Muscle layer of colon (tissue), 2 donors: ENCODE measurements around the gene TSPAN16.

ENCODE experiments used
- H3K27ac ChIP-seq: one replicate; pipeline ENCODE4 v1.7.0; 2013; ENCODE audit warnings: low read depth, mild to moderate bottlenecking, low read length, moderate library complexity
- H3K27me3 ChIP-seq, 2 donors: one replicate each; pipeline ENCODE4 v1.7.0; 2013; ENCODE audit warnings: low read length in 2 of 2, mild to moderate bottlenecking in 2 of 2; ENCODE audit not compliant: insufficient read depth in 2 of 2, control insufficient read depth in 1 of 2
- H3K36me3 ChIP-seq: one replicate; pipeline ENCODE4 v1.7.0; 2013; ENCODE audit warnings: mild to moderate bottlenecking, low read length; ENCODE audit not compliant: insufficient read depth
- H3K4me1 ChIP-seq: one replicate; pipeline ENCODE4 v1.7.0; 2013; ENCODE audit warnings: mild to moderate bottlenecking, low read length; ENCODE audit not compliant: insufficient read depth
- H3K4me3 ChIP-seq, 2 donors: one replicate each; pipeline ENCODE4 v1.7.0; 2013; ENCODE audit warnings: low read length in 2 of 2, low read depth in 1 of 2, mild to moderate bottlenecking in 1 of 2, moderate library complexity in 1 of 2
- H3K9ac ChIP-seq: one replicate; pipeline ENCODE4 v1.7.0; 2013; ENCODE audit warnings: low read length
- H3K9me3 ChIP-seq: one replicate; pipeline ENCODE4 v1.7.0; 2013; ENCODE audit warnings: mild to moderate bottlenecking, low read length
- donor health status: abdominal sarcoma.
- donor health status: Adenocarcinoma of cecum.

Gene TSPAN16

GRCh38 chr19:11260996-11261395 is 35.0 kb upstream of the TSPAN16 start:
- no peaks in the 10 kb centered on the region for H3K36me3 ChIP-seq
- H3K4me3 ChIP-seq: no peak overlapping the region
- H3K27me3 ChIP-seq: peaks cover 0 to 5% of the 10 kb centered on the region in 2 donors
- no peaks in the 10 kb centered on the region for H3K4me1 ChIP-seq
- H3K27ac ChIP-seq: no peak overlapping the region
- no peaks in the 10 kb centered on the region for H3K9me3 ChIP-seq
- no peak overlapping the region for H3K9ac ChIP-seq

DNA sequence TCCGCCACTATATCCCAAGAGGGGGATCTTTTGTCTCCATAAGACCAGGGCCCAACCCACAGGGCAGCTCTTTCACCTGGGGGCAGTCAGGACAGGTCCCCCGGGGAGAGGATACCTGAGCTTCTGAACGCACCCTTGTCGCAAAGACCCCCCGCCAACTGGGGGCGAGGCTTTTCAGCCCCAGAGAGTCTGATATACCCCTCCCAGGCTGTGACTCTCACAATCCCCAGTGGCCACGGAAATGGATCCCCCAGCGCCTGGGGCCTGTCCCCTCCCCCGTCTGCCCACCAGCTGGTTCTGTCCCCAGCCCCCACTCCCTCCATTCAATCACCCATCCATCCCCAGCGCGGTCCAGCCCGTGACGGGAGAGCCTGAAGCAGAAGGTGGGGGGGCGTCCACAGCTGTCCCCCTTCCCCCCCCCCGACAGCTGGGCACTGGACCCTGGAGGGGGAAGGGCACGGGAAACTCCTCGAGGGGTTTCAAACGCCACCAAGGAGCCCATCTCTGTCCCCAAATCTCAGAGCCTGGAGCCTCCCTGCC is 34.5 kb upstream of the TSPAN16 start:
- H3K4me1 ChIP-seq: no peaks in the 10 kb centered on the region
- peak overlapping the region; percentile 59 for H3K27ac ChIP-seq
- peak overlapping the region; percentile 61 to 68 for H3K4me3 ChIP-seq
- H3K9ac ChIP-seq: no peak overlapping the region
- no peaks in the 10 kb centered on the region for H3K36me3 ChIP-seq
- peaks cover 0 to 5% of the 10 kb centered on the region in 2 donors for H3K27me3 ChIP-seq
- H3K9me3 ChIP-seq: no peaks in the 10 kb centered on the region

GRCh38 chr19:11261971-11262839 is 33.8 kb upstream of the TSPAN16 start, which contains the start of gene DOCK6:
Gene DOCK6 (minus strand): TSS chr19:11262524. CDS start chr19:11262440, 84 bp downstream.
- peak within 1 kb of the TSS; percentile 61 to 68 for H3K4me3 ChIP-seq
- peaks cover 0 to 5% of the 10 kb centered on the region in 2 donors for H3K27me3 ChIP-seq
- H3K36me3 ChIP-seq: no peaks in the 10 kb centered on the region
- no peaks in the 10 kb centered on the region for H3K4me1 ChIP-seq
- peak within 1 kb of the TSS; percentile 59 for H3K27ac ChIP-seq
- no peaks in the 10 kb centered on the region for H3K9me3 ChIP-seq
- no peak within 1 kb of the TSS for H3K9ac ChIP-seq

GRCh38 chr19:11263726-11264125 is 32.2 kb upstream of the TSPAN16 start:
- no peak overlapping the region for H3K9ac ChIP-seq
- H3K4me1 ChIP-seq: peaks cover 2% of the 10 kb centered on the region
- no peak overlapping the region for H3K27ac ChIP-seq

DNA sequence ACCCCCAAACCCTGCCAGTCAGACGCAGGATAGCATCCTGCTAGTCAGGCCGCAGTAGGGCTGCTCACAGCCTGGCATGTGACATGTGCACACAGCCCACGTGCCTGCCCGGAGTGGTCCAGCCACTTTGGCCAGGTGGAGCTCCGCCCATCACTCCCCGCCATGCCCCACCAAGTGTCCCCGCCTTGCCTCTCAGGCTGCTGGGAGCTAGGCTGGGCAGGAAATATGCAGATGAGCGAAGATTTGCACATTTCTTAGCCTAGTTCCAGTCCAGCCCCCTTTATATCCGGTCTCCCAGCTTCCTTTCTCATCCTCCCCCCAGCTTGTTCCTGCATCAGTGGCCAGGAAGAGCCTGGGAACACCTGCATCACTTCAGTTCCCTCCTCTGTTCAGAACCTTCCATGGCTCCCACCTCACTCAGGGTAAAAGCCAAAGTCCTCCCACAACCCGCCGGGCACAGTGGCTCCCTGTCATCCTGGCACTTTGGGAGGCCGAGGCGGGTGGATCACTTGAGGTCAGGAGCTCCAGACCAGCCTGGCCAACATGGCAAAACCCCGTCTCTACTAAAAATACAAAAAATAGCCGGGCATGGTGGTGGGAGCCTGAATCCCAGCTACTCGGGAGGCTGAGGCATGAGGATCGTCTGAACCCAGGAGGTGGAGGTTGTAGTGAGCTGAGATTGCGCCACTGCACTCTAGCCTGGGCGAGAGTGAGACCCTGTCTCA is 31.3 kb upstream of the TSPAN16 start:
- Histone ChIP-seq H3K36me3 (no peaks in the 10 kb centered on the region), H3K4me3 (no peak overlapping the region), H3K27me3 (peaks cover 0 to 5% of the 10 kb centered on the region in 2 donors), H3K9ac (no peak overlapping the region), H3K4me1 (peaks cover 10% of the 10 kb centered on the region), H3K27ac (no peak overlapping the region), H3K9me3 (no peaks in the 10 kb centered on the region)

More at GRCh38 chr19:11263726-11264125, 32.2 kb upstream of the TSPAN16 start:
- Histone ChIP-seq H3K36me3 (no peaks in the 10 kb centered on the region), H3K9me3 (no peaks in the 10 kb centered on the region), H3K4me3 (no peak overlapping the region), H3K27me3 (peaks cover 0 to 5% of the 10 kb centered on the region in 2 donors)

DNA sequence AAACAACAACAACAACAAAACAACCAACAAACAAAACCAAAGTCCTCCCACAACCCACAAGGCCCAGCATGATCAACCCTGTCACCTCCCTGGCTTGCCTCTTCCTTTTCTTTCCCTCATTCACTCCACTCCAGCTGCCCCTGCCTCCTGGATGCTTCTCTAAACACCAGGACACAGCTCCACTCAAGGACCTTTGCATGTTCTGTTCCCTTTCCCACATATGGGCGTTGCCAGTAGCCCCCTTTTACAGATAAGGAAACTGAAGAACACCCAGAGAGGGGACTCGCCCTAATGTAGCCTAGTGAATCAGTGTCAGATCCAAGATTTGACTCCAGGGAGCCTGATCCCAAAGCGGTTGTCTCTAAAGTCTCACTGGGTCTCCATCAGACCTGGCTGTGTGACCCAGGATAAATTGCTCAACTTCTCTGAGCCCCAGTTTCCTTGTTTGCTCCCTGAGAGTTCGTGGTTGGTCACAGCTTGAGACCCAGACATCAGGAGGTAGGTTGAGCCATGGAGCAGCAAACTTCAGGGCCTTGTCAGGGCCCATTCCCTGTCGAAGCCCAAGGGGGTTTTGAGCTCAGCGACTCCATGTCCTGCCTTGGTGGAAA is 30.7 kb upstream of the TSPAN16 start:
- no peak overlapping the region for H3K27ac ChIP-seq
- H3K4me1 ChIP-seq: peaks cover 11% of the 10 kb centered on the region
- H3K36me3 ChIP-seq: no peaks in the 10 kb centered on the region
- H3K27me3 ChIP-seq: peaks cover 0 to 5% of the 10 kb centered on the region in 2 donors
- no peaks in the 10 kb centered on the region for H3K9me3 ChIP-seq
- no peak overlapping the region for H3K4me3 ChIP-seq
- H3K9ac ChIP-seq: no peak overlapping the region

- H3K27ac ChIP-seq: no peak overlapping the region
- H3K4me1 ChIP-seq: peaks cover 11% of the 10 kb centered on the region
- H3K36me3 ChIP-seq: no peaks in the 10 kb centered on the region
- no peak overlapping the region for H3K4me3 ChIP-seq
- peaks cover 0 to 5% of the 10 kb centered on the region in 2 donors for H3K27me3 ChIP-seq
- H3K9me3 ChIP-seq: no peaks in the 10 kb centered on the region
- H3K9ac ChIP-seq: no peak overlapping the region
Observed at GRCh38 chr19:11265785-11266236, 30.1 kb upstream of the TSPAN16 start.

DNA sequence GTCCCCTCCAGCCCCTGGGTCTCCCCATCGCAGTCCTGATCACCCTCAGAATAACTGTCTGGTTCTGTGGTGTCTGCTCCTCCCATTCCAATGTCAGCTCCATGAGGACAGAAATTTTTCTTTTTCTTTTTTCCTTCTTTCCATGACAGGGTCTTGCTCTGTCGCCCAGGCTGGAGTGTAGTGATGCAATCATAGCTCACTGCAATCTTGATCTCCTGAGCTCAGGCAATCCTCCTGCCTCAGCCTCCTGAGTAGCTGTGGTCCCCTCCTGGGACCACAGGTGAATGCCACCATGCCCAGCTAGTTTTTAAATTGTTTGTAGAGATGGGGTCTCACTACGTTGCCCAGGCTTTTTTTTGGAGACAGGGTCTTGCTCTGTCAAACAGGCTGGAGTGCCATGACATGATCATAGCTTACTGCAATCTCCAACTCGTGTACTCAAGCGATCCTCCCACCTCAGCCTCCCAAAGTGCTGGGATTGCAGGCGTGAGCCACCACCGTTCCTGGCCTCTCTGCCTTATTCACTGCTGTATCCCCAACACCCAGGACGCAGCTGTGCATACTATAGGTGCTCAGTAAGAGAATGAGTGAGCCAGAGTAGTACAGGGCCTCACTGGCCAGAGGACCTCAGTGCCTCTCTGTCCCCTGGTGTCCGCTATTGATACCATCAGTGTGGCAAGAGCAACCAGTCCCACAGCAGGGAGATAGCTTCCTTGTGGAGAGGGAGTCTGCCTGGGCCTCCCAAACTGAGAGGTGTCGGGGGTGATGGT is 28.5 kb upstream of the TSPAN16 start:
- Histone ChIP-seq H3K27me3 (peaks cover 0 to 5% of the 10 kb centered on the region in 2 donors), H3K9ac (no peak overlapping the region), H3K36me3 (no peaks in the 10 kb centered on the region), H3K27ac (no peak overlapping the region), H3K9me3 (no peaks in the 10 kb centered on the region), H3K4me3 (no peak overlapping the region), H3K4me1 (peaks cover 11% of the 10 kb centered on the region)

DNA sequence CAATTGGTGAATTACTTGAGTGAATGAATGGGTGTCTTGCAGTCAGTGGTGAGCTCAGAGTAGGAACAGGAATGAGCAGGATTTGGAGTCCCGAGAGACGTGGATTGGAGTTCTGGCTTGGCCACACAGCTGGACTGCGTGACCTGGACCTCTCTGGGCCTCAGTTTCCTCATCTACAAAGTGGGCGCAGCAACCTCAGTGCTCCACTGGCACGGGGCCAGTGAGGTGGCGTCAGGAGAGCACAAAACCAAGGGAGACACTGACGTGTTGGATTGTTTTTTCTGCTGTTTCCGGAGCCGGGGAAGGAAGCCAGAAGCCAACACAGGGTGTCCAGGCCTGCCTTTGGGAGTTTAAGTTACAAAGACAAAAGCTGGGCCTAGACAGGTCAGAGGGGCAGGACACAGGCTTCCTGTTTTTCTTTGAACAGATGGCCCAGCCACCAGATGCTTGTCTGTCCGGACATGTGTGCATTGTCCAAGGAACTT is 27.1 kb upstream of the TSPAN16 start:
- no peaks in the 10 kb centered on the region for H3K9me3 ChIP-seq
- no peak overlapping the region for H3K9ac ChIP-seq
- no peak overlapping the region for H3K4me3 ChIP-seq
- H3K27me3 ChIP-seq: no peaks in the 10 kb centered on the region
- no peaks in the 10 kb centered on the region for H3K36me3 ChIP-seq
- peak overlapping the region; percentile 52 for H3K27ac ChIP-seq
- H3K4me1 ChIP-seq: peaks cover 11% of the 10 kb centered on the region

GRCh38 chr19:11269408-11269807 is 26.6 kb upstream of the TSPAN16 start:
- H3K27ac ChIP-seq: peak overlapping the region; percentile 52
- H3K4me1 ChIP-seq: peaks cover 11% of the 10 kb centered on the region
- H3K9ac ChIP-seq: no peak overlapping the region
- no peaks in the 10 kb centered on the region for H3K9me3 ChIP-seq
- no peaks in the 10 kb centered on the region for H3K36me3 ChIP-seq
- H3K27me3 ChIP-seq: no peaks in the 10 kb centered on the region
- H3K4me3 ChIP-seq: no peak overlapping the region
